Superior temporal gyrus (tissue), 1 donor: ENCODE data around the gene IFRD2.
A peak's percentile ranks its signal among the peaks of the same experiment; 100 is the strongest.

Source experiments
- DNase-seq: peaks from one replicate; pipeline ENCODE4 v3.0.0-alpha.2; 2016; ENCODE audit errors: extremely low spot score

Gene IFRD2

GRCh38 chr3:50292159-50293078 is at the start of gene IFRD2:
TSS of gene IFRD2 (minus strand) at chr3:50292429. CDS start at chr3:50292274, 155 bp downstream.
- DNase-seq, result peak; percentile 98

- no peak for DNase-seq
Observed at GRCh38 chr3:50341537-50341936, 49.3 kb upstream of the IFRD2 start.

GRCh38 chr3:50340448-50341329 is 48.5 kb upstream of the IFRD2 start, which contains the start of gene RASSF1:
TSS of gene RASSF1 (minus strand) at chr3:50340836. CDS start at chr3:50340805, 31 bp downstream.
- no peak for DNase-seq

- no peak for DNase-seq
Observed at GRCh38 chr3:50340147-50340447, 47.9 kb upstream of the IFRD2 start.

DNA sequence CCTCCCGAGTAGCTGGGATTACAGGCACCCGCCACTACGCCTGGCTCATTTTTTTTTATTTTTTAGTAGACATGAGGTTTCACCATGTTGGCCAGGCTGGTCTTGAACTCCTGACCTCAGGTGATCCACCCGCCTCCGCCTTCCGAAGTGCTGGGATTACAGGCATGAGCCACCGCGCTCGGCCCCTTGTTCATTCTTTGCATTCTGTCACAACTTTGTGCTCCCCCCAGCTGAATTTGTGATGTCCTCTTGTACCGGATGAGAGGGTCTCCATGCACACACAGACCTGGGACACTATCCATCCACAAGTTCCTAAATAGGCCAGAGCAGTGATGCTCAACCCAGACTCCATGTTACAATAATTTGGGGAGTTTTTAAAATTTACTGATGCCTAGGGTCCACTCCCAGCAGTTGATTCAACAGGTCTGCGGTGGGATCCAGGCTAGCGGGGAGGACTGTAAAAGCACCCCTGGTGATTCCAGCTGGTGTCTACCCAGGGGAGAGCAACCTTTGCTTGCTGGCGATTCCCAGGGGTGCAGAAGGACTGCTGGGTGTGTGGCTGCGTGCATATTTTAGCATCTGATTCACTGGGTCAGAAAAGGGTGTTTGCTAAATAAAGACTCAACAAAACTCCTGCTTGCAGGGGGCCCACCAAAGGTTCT is 47.4 kb upstream of the IFRD2 start:
- no peak for DNase-seq

- DNase-seq, result no peak
Observed at GRCh38 chr3:50338965-50339364, 46.7 kb upstream of the IFRD2 start.

DNA sequence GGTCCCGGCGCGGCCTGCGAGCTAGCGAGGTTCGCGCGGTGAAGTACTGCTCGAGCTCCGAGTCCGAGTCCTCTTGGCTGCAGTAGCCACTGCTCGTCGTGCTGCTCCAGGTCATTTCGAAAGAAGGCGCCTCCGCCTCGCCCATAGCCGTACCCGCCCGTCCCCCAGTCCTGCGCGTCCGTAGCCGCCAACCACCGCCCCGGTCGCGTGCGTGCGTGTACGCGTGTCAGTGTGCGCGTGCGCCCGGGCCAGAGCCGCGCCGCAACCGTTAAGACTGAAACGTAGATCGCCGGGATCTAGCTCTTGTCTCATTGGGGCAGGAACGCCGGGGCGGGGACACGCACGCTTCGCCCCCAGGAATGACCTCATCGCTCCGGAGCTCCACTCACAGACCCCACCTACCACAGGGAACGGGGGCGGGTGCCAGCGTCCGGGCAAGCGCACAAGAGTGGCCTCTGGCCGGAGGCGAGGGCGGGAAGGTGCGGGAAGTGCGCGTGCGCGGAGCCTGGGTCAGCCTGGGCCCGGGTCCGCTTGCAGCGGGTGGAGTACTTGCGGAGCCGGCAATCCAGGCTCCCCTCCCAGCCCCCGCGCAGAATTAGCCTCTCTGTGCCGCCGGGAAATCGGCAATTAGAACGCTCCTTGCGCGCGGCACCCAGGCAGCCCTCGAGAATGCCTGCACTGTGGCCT is 45.1 kb upstream of the IFRD2 start:
- DNase-seq, result peak; percentile 97

- DNase-seq, result no peak
Observed at GRCh38 chr3:50336452-50337174, 44.4 kb upstream of the IFRD2 start.

GRCh38 chr3:50334339-50335075 is 42.3 kb upstream of the IFRD2 start:
- DNase-seq, result no peak

- DNase-seq, result no peak
Observed at GRCh38 chr3:50333744-50334328, 41.6 kb upstream of the IFRD2 start.

DNA sequence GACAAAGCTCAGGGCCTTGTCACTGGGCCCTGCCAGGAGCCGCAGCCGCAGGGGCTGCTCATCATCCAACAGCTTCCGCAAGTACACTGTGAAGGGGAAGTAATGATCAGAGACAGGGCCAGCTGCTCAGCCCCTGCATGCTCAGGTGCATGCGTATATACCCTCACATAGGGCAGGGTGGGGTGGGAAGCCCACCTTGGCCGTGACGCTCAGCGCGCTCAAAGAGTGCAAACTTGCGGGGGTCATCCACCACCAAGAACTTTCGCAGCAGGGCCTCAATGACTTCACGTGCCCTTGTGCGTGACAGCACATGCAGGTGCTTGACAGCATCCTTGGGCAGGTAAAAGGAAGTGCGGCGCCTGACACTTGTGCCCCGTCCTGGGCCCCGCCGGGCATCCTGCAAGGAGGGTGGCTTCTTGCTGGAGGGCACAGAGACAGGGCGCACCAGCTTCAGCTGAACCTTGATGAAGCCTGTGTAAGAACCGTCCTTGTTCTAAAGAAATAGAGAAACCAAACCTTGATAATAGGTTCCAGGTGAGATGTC is 39.2 kb upstream of the IFRD2 start:
- no peak for DNase-seq

- DNase-seq, result no peak
Observed at GRCh38 chr3:50330330-50330729, 38.1 kb upstream of the IFRD2 start.

DNA sequence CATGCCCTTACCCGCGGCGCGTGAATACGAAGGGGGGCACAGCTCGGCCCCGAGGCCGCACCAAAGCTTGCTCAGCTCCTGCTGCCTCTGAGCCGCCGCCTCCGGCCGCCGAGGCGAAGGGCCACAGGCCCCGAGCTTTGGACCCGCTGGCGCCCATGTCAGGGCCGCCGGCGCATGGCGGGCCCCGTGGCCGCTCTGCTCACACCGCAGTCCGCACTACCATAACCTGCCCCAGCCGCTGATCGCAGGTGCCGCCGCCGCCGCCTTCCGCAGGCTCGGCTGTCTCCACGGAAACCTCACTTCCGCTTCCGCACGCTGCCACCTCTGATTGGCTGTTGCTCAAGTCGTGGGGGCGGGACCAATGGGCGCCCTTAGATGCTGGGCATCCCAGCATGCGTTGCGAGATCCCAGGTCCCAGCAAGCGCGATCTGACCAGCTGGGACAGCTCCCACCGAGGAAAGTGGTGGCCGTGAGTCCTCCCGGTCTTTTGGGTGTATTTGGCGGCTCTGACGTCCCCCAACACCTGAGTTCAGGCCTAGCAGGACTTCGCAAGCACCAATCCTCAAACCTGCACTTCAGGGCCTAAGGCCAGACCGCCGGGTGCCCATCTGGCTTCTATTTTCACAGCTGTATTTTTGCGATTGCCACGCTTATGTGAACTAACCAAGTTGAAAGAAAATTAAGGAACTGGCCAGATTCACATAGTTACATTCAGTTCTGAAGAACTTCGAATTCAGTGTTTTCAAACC is 35.9 kb upstream of the IFRD2 start, which contains the start of gene TUSC2:
Gene TUSC2 (minus strand): TSS at position 281 of the 749 bp plus-strand sequence. CDS start 124 bp downstream, at position 157.
- peak; percentile 100 for DNase-seq

GRCh38 chr3:50327129-50327528 is 34.9 kb upstream of the IFRD2 start:
- DNase-seq, result no peak

DNA sequence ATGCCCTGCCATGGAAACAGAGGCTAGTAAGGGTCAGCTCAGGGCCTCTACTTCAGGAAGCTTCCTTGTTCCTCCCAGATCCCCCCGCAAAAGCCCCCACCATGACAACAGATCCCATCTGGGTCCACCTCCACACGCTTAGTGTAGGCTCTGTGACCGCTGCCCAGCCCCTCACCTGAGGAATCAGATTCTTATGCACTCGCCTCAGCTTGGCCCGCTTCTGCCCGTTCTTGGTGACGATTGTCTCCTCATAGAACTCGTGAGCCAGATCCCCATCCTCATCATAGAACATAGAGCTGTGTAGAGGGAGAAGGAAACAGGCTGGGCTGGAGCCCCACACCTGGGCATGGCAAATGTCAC is 33.9 kb upstream of the IFRD2 start:
- DNase-seq, result no peak

- no peak for DNase-seq
Observed at GRCh38 chr3:50325497-50326181, 33.4 kb upstream of the IFRD2 start.

DNA sequence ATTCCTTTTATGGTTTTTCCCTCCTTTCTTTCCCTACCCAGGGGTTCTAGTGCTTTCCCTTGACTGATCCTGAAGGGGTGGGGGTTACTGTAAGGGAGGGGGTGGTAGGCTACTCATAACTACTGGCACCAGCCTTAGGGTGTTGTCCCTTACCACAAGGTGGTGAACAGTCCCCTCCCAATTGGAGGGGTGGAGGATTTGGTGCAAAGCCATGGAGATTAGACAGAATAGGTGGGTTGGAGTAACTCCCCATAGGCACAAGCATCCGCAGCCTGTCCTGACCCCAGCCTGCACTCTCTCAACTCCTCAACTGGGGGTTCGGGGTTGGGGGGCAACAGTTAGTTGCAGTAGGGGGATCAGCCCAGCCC is 32.9 kb upstream of the IFRD2 start:
- DNase-seq, result no peak
